Measurements from ENCODE around the gene SSMEM1.
A peak's percentile ranks its signal among the peaks of the same experiment; 100 is the strongest.

The SSMEM1 gene

DNA sequence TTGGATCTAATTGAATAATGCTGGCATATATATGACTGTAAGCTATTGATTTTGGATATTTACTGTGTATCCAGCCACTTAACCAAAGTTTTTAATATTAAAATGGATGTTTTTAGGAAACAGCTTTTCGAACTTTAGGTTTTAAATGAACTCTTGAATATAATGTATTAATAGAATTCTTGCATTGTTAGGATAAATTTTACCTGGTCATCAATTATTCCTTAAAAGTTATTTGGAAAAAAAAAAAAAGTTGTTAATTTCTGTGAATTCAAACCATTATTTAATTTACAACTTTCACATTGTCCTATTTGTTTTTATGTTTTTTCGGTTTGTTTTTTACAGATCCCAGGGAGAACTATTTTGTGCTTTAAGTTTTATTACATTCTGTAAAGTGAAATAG is 12.3 kb upstream of the SSMEM1 start:
- H3K4me3 ChIP-seq (replicated peaks in 1 of 2; ENCODE audit: low read depth in 2 of 2, low read length in 2 of 2) = no peak overlapping the region
- TF ChIP-seq, protein P1, sequence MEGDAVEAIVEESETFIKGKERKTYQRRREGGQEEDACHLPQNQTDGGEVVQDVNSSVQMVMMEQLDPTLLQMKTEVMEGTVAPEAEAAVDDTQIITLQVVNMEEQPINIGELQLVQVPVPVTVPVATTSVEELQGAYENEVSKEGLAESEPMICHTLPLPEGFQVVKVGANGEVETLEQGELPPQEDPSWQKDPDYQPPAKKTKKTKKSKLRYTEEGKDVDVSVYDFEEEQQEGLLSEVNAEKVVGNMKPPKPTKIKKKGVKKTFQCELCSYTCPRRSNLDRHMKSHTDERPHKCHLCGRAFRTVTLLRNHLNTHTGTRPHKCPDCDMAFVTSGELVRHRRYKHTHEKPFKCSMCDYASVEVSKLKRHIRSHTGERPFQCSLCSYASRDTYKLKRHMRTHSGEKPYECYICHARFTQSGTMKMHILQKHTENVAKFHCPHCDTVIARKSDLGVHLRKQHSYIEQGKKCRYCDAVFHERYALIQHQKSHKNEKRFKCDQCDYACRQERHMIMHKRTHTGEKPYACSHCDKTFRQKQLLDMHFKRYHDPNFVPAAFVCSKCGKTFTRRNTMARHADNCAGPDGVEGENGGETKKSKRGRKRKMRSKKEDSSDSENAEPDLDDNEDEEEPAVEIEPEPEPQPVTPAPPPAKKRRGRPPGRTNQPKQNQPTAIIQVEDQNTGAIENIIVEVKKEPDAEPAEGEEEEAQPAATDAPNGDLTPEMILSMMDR (IDR thresholded peaks at IDR 0.05; ENCODE audit: low read depth, low read length) = no peak
- no peak for DNase-seq (ENCODE audit: low read depth in 2 of 2)

DNA sequence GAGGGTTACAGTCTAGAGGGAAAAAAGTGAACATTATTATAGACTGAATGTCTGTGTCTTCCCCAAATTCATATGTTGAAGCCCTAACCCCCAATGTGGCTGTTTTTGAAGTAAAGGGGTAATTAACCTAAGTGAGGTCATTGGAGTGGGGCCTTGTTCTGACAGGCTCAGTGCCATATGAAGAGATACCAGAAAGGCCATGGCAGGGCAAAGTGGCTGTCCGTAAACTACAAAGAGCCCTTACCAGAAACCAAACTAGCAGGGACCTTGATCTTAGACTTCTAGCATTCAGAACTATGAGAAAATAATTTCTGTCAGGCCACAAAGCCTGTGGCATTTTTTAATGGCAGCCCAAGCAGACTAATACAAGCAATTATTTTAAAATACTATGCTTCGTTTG is 11.2 kb upstream of the SSMEM1 start:
- DNase-seq (ENCODE audit: low read depth in 2 of 2) = no peak
- TF ChIP-seq, protein P1 (IDR thresholded peaks at IDR 0.05; ENCODE audit: low read depth, low read length) = no peak
- no peak overlapping the region for H3K4me3 ChIP-seq (replicated peaks in 1 of 2; ENCODE audit: low read depth in 2 of 2, low read length in 2 of 2)

DNA sequence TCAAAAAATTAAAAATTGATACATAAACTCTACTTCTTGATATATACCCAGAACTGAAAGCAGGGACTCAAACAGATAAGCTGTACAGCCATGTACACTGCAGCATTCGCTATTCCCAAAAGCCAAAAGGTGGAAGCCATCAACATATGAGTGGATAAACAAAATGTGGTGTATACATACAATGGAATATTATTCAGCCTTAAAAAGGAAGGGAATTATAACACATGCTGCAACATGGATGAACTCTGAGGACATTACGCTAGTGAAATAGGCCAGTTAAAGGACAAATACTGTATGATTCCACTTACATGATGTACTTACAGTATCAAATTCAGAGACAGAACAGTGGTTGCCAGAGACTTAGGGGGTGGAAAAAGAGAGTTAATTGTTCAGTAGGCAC is 10.6 kb upstream of the SSMEM1 start:
- no peak for DNase-seq (ENCODE audit: low read depth in 2 of 2)
- H3K4me3 ChIP-seq (replicated peaks in 1 of 2; ENCODE audit: low read depth in 2 of 2, low read length in 2 of 2) = no peak overlapping the region
- TF ChIP-seq, protein P1 (IDR thresholded peaks at IDR 0.05; ENCODE audit: low read depth, low read length) = no peak

DNA sequence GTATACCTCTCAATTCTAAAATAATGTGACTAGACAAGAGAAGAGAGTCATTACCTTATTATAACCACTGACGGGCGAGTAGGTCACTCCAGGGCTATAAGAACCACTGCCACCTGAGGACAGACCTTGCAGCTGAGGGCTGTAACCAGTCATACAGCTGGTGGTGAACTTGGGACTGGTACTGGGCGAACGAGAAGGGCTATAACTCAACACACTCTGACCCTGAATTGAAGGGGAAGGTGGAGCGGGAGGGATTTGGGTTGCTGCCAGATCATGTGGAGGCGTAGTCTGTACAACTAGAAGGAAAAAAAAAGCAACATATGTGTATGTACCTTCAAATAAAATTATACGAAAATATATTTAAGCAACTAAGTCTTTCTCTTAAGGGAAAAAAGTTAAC is 5.9 kb upstream of the SSMEM1 start:
- TF ChIP-seq, protein P1 (IDR thresholded peaks at IDR 0.05; ENCODE audit: low read depth, low read length) = no peak
- no peak for DNase-seq (ENCODE audit: low read depth in 2 of 2)
- no peak overlapping the region for H3K4me3 ChIP-seq (replicated peaks in 1 of 2; ENCODE audit: low read depth in 2 of 2, low read length in 2 of 2)

DNA sequence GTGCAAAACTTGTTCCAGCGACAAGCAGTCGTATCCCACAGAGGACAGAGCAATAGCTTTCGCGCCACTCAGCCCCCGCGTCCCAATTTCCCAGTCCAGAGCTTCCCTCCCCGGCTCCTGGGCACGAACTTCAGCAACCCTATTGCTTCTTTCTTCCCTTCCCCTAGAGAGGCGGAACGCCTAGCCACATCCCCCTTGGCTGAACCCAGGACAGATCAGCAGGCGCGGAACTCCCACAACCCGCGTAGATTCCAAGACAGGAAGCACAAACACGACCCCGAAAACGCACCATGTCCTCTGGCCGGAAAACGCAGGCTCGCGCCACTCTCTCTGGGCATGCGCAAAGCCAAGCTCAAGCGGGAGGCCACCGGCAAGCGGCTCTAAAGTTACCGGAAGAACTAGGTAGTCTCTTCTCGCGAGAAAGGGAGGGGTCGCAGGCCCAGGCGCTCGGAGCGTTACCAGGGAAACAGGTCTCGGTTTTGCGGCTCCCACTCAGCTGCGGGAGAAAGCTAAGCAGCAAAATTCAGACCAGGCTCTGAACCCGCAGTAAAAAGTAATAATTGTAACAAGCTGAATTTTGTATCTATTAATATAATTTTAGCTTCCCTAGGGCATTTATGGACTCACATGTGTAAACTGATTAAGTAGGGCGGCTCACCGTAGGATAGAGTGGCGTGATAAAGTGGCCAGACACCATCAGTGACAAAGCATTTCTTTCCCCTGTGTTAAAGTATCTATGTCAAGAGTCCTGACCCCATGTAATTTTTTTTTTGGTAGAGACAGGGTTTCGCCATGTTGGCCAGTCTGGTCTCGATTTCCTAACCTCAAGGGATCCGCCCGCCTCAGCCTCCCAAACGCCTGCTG is 2.3 kb upstream of the SSMEM1 start, which contains the start of gene TMEM209:
Gene TMEM209, minus strand, starts transcription at position 323 of the 864 bp plus-strand sequence. Its CDS starts 31 bp downstream, at position 292.
- TF ChIP-seq, protein P1 (IDR thresholded peaks at IDR 0.05; ENCODE audit: low read depth, low read length) = no peak
- H3K4me3 ChIP-seq (replicated peaks in 1 of 2; ENCODE audit: low read depth in 2 of 2, low read length in 2 of 2) = peak within 1 kb of the TSS; percentile 80 to 90
- DNase-seq (ENCODE audit: low read depth in 2 of 2) = peak; percentile 98 to 99

DNA sequence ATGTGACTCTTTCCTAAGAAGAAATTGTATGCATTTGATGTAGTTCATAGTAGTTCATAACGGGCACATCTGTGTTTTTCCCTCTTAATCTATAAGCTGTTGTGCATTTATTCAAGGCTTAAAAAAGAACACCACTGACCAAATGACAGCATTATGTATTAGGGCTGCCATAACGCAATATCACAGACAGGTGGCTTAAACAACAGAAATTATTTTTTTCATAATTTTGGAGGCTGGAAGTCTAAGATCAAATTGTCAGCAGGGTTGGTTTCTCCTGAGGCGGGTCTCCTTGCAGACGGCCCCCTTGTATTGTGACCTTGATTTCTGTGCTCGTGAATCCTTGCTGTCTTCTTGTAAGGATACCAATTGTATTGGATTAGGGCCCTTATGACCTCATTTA is 627 bp upstream of the SSMEM1 start:
- peak in 1 of 2 donors; percentile 6 for DNase-seq (ENCODE audit: low read depth in 2 of 2)
- no peak overlapping the region for H3K4me3 ChIP-seq (replicated peaks in 1 of 2; ENCODE audit: low read depth in 2 of 2, low read length in 2 of 2)
- TF ChIP-seq, protein P1 (IDR thresholded peaks at IDR 0.05; ENCODE audit: low read depth, low read length) = no peak

Data from cardiac fibroblast (primary cell).